Measurements from ENCODE around the gene TCERG1L.
"Not testable (repeated sequence)": the region's sequence is repeated elsewhere in the genome, so short reads cannot be mapped to it uniquely, and the experiment has no call there.

Gene TCERG1L

DNA sequence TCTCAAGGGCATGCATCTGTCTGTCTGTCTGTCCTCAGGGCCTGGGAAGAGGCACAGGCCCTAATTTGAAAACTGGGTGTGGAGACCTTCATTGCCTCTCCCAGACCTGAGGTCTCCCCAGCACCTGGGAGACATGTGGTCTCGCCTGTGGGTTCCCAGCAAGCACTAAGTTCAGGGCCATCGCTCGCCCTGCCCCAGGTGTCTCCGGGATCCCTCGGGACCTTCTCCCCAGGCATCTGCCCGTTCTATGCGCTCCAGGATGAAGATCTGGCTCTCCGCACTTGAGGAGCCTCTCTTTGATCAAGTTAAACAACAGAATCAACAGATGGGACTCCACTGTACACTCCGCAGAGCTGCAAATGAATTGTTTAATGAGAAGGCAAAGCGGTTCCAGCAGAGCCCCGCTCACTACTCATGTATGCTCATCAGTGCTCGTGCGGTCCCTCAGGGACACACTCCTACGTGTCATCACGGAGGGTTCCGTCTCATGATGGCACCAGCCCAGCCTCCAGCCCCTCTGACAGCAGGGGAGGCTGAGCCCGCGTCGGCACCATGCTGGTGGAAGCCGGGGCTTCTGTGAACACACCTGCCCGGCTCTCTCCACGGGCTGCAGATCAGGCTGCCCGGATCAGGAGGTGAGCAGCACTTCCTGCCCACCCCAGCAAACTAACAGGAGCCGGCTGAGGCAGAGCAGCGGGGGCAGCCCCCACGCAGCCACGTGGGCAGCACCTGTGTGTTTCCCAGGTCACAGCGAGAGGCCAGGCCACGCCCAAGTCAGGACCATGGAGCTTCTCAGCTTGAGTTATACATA lies 132.8 kb downstream of the TCERG1L start:
- no peak for DNase-seq

DNA sequence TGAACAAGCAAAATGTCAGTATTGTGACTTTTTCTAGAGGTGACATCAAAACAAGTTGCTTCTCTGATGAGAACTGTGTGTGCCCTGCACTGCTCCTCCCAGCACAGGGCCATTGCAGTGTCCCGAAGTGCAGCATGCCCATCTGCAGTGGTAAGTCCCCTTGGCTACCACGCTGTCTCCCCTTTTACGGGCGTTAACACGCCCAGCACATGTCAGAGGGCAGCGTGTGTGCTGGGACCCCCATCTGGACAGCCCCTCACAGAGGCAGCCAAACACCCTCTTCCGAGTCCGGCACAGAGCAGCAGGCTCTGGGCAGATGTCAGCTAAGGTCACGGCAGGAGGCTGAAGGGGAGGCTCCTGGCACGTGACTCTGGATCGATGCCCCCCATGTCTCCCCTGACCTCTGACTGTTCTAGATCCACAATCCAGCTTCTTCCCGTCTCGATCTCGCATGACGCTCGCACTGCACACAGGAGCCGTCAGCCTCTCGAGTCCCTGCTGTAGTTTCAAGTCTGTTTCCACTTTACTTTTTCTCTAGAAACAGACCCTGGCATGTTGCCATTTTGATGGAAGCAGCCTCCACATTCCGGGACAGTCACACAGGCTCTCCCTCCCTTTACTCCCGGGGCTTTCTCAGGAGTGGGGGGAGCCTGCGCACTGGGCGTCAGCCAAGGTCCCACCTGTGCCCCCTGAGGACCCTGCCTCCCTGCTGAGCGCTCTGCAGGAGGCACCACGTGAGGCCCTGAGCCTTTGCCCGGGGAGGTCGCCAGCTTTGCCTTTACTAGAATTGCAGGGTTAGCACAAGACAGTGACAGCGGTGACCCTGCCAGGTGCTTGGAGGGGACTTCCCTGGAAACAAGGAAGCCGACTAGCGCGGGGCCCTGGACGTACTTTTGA lies 133.8 kb downstream of the TCERG1L start:
- no peak for DNase-seq

DNA sequence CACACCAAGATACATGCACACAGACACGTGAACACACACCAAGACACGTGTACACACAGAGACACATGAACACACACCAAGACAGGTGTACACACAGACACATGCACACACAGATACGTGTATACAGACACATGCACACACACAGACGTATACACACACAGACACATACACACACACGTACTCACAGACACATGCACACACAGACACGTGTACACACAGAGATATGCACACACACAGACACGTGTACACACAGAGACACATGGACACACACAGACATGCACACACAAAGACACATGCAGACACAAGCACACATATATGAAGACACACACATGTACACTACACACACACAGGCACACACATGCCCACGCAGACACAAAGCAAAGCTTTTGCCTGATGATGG lies 134.6 kb downstream of the TCERG1L start:
- no peak for DNase-seq

- not testable (repeated sequence) for DNase-seq
These were observed 135.2 kb downstream of the TCERG1L start for GRCh38 chr10:131176324-131176723.

GRCh38 chr10:131175891-131176290 lies 135.6 kb downstream of the TCERG1L start:
- DNase-seq, result no peak

DNA sequence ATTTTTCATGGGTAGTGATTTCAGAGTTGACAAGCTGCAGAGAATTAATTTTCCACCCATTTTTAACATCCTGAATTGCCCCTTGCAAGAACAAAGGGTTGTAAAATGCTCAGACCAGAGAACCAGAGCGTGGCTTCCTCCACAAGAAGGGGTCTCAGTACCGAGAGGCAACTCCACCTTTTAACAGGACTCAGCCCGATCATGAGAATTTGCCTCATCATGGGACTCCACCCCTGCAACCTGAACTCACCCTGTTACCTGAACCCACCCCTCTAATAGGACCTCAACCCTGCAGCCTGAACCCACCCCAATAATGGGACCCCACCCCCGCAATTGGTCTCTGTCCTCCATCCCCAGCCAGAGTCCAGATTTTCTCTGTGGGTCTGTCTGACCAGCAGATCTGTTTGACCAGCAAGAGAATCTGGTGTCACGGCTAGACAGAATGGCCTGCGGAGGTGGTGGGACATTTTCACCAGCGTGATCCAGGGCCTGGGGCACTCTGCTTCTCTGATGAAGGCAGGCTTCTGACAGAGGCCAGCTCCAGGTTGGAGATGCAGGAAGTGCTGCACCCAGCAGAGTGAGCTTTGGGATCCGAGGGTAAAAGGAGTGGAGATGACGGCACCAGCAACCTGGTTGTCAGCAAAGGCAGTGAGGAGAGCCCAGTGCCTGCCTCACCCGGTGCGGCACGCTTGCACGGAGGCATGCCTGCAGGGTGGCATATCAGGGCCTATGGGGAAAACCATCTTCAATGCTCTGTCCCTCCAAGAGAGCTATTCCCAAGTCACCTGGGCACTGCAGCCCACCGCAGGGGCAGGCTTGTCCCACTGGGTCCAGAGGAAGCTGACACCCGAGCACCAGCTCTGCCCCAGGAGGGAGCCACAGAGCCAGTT lies 136.6 kb downstream of the TCERG1L start:
- no peak for DNase-seq

DNA sequence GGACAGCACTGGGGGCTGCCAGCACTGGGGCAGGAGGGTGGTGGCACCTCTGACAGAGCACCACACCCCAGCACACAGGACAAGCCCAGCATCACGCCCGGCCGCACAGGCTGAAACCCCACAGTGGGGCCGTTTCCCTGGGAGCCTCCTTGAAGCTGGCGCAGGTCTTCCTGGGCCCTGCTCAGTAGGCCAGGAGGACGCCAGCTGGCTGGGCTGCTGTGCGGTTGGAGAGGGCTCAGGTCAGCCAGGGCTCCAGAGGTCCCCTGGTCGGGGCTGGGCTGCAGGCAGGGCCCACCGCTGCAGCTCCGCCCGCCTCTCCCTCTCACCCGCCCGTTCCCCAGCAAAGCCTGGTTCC lies 137.3 kb downstream of the TCERG1L start:
- DNase-seq, result no peak

DNA sequence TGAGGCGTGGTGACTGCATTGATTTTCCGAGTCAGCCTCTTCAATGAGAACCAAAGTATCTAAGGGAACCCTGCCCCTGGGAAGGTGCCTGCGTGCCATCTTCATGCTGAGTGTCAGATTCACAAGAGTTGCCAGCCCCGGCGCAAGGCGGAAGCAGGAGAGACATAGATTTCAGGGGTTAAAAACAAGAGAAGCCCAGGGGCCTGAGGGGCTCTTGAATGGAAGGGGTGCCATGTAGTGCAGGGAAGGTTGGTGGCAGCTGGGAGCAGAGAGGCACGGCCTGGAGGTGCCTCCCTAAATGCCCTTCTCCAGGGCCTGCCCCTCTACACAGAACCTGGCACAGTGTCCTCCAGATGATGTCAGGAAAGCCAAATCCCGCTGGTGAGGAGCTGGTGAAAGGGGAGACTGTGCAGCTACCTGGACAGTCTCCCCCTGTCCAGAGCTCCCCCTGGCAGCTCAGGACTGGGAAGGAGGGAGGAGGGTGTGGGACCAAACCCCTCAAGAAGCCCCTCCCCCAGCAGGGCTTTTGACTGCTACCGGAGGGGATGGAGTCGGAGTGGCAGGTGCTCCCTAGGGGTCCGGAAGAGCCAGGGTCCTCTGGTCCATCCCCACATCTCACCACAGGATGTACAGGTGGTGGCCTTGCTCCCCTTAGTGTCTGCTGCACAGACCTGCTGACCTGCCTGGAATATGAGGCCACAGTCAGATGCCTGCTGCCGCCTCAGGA lies 137.9 kb downstream of the TCERG1L start:
- no peak for DNase-seq

- DNase-seq, result no peak
These were observed 139.1 kb downstream of the TCERG1L start for GRCh38 chr10:131172433-131172832.

DNA sequence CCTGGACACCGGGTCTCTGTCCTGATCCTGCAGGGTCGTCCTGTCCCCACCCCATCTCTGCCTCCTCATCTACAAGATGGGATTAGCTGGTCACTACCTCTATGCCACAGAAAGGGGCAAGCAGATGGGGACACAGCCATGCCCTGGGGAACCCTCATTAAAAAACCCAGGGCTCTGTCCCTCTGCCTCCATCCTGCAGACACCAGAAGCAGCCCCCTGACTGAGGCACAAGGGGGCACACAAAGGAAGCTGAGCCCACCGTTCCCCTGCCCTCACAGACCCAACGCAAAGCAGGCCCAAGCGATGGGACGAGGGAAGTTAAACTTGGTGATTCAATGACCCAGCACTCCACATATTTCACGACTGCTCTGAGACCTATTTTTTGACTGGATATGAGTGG lies 142.4 kb downstream of the TCERG1L start:
- no peak for DNase-seq

DNA sequence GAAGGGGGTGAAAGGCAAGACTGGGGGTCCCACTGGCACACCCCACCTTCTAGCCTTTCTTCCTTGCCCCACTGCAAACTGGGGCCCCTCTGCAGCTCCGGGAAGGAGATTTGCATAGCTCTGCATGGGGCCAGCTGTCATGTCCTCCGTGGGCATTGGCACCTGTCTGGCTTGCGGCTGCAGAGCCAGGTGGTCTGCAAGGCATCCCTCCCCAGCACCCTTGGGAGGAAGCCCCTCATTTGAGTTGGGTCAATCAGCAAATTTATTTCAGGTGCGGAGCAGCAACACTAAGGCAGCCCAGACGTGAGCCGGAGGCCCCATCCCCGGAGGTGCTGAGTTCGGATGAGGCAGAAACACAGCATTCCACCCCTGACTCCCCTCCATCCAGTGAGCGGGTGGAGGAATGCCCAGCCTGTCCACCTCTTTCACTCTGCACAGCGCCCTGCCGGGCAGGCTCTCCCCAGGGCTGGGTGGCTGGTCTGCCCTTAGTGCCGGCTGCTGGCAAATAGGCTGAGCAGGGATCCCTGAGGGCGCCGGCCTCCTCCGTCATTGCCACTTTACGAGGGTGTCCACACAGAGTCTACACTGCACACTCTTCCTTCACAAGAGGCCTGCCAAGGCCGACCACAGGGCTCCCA lies 143.2 kb downstream of the TCERG1L start:
- DNase-seq, result no peak

DNA sequence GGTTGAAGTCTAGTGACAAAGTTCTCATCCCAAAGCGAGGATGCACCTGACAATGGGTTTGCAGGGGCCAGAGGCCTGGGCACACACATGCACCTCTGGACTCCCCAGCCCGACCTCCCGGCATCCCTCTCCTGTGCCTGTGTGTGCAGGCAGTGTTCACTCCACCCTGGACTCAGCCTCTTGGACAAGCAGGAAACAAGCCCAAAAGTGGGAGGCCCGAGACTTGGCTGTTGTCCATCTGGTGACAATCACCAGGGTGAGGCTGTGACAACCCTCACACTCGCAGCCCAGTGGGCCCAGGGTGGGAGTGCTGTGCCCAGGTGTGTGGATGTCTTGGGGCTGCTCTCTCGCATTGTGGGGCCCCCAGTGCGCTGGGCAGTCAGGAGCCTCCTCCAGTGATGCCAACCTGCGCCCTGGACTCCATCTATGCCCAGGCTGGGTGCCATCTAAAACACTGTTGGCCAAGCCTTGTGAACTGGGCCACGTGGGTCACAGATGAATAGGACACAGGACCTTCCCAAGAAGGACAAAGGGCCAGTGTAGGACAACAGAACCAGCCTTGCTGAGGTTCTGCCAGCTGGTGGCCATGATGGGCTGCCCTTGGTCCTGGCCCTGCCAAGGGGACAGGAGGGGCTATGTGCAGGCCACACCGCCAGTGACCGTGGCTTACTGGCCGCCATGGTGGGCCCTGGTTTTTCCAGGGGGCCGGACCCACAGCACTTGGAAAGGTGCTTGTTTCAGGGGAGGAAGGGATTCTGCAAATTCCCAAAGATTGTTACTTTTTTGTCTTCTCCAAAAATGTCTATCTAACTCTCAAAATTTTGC lies 144.3 kb downstream of the TCERG1L start:
- DNase-seq, result no peak

DNA sequence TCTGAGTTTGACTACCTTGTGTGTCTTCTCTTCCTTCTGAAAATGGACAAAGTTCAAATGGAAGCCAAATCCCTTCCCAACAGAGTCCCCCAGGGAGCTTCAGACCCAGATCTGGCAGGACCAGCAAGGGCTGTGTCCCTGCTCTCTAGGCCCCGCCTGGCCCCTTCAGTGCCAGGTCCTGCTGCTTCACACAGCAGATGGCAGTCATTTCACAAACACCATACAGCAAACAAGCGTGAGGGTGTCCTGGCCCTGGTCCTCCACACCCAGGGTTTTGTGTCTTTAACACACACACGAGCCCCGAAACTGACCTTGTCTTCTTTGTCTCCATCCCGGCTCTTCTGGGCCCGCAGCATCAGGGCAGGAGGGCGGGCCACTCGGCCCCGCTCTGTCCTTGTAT lies 145.0 kb downstream of the TCERG1L start:
- DNase-seq, result no peak

- no peak for DNase-seq
These were observed 146.4 kb downstream of the TCERG1L start for GRCh38 chr10:131165092-131165491.

DNA sequence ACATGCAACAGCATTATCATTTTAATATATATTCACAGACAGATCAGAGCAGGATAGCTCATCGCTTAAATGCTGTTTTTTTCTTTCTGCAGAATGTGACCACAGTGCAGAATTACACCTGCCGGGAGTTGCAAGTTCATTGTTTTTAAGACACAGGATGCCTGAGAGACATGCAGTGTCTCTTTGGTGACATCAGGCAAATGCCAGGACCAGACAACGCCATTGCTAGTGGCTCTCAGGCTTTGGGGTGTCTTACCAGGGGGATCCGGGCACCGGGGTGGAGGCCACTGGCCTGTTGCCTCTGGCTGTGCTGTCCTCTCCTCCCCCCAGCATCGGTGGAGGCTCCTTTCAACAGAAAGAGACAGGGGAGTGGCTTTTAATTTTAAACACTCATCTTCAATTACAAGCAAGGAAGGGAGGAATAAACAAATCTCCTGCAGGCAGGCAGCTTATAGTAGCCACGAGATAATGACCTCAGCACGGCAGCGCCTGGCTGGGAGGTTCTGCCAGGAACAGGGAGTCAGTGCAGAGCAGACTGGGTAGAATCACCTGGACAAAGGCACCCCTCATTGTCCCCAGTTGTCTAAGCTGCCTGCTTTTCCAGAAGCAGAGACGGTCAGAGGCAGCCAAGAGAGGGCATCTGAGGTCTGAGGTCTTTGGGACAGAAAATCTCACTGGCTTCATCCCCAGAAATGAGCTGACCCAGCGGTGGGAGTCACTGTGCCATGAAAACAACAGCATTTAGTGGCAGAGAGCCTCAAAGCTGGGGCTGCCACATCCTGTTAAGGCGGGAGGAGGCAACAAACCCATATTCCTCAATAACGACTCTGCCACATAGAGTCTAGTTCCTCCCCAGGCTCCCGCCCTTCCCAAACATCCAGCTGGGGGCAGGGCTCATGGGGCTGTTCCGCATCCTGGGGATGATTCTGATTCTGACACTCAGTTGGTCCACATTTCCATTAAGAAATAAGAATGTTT lies 148.4 kb downstream of the TCERG1L start:
- DNase-seq, result no peak

DNA sequence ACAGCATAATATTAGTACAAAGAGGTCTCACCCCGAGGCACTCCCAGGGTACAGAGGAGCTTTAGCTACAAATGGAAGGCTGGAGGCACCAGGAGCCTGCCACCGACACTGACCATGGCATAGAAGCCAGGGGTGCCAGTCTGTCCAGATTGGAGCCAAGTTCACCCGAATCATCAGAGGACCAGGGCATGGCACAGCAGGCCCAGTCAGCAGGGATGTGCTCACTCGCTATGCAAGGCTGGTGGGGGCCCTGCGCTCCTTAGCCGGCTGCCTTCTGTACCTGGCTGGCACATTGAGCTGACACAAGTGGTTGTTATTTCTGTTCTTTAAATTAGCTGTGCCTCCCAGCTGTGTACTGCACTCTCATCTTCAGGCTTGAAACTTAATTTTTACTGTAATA lies 149.3 kb downstream of the TCERG1L start:
- no peak for DNase-seq

GRCh38 chr10:131161087-131161486 lies 150.4 kb downstream of the TCERG1L start:
- no peak for DNase-seq

DNA sequence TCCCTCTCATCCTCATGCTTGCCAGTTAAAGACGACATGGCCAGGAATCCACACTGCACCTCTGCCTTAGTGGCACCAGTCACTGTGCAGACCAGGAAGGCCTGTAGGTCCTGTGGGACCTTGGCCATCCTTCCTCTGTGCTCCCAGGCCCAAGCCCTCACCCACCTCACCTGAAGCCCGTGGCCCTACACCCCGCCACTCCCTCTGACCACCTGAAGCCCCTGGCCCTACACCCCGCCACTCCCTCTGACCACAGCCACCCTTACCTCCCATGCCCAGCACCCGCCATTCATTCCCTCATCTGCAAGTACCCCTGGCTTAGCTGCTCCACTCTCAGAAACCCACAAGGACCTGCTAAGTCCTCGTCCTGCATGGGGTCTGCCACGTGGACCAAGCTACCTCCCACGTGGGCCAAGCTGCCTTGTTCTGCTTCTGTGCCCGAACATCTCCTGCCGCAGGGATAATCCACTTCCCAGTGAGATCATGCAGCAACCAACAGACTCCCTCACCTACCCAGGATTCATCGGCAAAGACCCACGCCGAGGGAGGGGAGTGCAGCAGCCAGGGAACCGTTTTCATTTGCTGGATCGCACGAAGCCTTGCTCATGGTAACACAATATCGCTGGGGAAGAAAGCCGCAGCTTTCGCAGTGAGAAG lies 151.2 kb downstream of the TCERG1L start:
- no peak for DNase-seq

DNA sequence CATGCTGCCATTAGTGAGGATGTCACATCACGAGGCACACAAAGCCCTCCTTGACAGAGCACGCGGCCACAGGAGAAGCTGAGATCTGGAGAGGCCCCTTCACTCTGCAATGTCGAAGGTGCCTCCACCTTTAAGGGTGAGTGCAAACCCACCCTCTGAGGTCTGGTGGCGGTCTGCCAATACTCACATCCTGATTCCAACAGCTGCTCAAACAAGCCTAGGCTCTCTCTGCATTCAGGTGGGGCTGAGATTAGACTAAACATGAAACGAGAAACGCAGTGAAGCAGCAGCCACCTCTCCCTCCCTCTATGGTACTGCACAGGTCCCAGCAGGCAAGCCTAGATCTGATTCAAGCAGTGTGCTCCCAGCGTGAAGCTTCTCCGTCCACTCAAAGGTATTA lies 151.8 kb downstream of the TCERG1L start:
- no peak for DNase-seq

All from CD4-positive, alpha-beta T cell treated with Interleukin-10 for 1 hour (primary cell).